LNCAP (cell line): Measurements from ENCODE around the gene PSMA2.

Experiments
- TF ChIP-seq, protein P1 (sequence below): fragments of 450-650 bp; IDR thresholded peaks from 2 replicates; pipeline ENCODE4 v1.5.1; 2017; ENCODE audit warnings: mild to moderate bottlenecking

PSMA2 gene

GRCh38 chr7:42953994-42954393, 22.0 kb upstream of the PSMA2 start:
- TF ChIP-seq, protein P1, sequence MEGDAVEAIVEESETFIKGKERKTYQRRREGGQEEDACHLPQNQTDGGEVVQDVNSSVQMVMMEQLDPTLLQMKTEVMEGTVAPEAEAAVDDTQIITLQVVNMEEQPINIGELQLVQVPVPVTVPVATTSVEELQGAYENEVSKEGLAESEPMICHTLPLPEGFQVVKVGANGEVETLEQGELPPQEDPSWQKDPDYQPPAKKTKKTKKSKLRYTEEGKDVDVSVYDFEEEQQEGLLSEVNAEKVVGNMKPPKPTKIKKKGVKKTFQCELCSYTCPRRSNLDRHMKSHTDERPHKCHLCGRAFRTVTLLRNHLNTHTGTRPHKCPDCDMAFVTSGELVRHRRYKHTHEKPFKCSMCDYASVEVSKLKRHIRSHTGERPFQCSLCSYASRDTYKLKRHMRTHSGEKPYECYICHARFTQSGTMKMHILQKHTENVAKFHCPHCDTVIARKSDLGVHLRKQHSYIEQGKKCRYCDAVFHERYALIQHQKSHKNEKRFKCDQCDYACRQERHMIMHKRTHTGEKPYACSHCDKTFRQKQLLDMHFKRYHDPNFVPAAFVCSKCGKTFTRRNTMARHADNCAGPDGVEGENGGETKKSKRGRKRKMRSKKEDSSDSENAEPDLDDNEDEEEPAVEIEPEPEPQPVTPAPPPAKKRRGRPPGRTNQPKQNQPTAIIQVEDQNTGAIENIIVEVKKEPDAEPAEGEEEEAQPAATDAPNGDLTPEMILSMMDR, result no peak

DNA sequence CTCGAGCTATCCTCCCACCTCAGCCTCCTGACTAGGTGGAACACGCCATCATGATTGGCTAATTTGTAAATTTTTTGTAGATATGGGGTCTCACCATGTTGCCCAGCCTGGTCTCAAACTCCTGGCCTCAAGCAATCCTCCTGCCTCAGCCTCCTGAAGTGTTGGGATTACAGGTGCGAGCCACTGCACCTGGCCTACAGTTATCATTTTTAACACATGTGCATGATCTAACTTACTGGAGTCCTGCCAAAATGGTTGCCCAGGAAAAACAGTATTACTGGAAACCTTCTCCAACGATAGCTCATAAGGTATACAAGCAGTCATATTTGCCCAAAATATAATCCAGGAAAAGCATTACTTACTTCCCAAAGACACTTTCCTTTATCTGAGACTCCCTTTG, 20.4 kb upstream of the PSMA2 start:
- TF ChIP-seq, protein P1, result no peak

DNA sequence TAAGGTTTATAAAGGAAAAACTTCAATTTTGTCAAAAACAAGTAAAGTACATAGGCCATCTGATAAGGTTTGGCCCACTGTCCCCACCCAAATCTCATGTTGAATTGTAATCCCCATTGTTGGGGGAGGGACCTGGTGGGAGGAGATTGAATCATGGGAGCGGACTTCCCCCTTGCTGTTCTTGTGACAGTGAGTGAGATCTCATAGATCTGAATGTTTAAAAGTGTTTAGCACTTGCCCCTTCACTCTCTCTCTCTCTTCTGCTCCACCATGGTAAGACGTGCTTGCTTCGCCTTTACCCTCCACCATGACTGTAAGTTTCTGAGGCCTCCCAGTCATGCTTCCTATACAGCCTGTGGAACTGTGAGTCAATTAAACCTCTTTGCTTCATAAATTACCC, 18.4 kb upstream of the PSMA2 start:
- TF ChIP-seq, protein P1, result no peak

DNA sequence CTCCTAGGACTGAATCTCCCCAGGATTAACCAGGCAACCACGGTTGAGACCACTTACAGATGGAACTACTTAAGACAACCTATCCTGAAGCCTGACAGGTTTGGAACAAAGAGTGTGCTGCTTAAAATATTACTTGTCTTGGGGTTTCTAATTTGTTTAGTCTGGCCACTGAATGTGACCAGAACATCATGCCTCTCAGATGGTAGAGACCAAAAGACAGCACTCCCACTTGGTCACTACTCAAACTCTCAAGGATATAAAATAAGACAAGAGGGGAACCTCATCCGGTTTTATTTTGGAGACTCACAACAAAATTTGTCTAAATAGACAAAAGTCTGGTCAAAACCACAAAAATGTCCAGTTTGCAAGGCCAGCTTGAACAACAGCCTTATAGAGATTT, 15.5 kb upstream of the PSMA2 start:
- TF ChIP-seq, protein P1, result no peak

DNA sequence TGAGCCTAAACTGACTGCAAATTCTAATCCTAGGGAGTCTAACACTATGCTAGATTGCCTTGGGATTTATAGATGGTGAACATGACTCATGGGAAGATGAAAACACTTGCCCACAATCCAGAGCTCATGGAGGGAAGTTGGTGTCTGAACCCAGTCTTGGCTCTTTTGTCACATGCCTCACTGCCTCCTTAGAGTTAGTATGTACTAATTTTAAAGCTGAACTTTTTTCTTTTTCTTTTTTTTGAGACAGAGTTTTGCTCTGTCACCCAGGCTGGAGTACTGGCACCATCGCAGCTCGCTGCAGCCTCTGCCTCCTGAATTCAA, 14.6 kb upstream of the PSMA2 start:
- TF ChIP-seq, protein P1, result no peak

- TF ChIP-seq, protein P1, result no peak
Observed at GRCh38 chr7:42945821-42946626, 14.1 kb upstream of the PSMA2 start.

DNA sequence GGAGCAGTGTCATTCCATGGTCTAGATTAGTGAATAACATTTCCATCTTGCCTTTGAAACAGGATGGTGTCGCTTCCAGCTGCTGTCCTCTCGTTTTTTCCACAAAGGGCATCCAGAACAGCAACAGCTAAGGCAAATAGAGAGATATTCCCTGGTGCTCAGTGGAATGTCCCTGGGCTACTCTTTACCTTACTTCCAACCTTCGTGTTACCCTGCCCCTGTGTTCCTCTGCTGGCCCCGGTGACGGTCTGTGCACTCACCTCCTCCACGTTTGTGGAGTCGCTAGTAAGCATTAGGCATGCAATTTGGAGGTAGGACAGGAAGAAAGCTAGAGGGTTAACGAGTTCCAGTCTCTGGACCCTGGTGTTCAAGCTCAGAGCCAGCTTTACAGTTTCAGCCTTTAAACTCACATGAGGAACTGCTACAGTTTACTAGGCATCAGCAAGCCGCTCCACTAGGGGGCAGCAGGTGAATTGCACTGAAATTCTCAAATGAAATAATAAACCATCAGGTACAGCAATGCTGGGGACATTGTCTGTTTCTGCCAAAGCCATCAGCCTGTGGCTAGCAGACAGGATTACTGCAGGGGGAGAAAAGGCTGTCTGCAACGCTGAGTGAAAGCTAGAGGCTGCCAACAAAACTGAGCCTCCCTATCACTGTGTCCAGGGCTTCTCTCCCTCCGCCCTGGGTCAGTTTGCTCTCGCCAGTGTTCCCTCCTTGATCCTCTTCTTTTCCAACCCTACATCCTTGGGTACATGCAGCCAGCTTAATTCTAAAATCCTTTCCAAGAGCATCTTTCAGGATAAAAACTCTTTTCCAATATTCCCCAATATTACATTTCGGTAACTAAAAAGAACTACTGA, 9.2 kb upstream of the PSMA2 start:
- TF ChIP-seq, protein P1, result peak; percentile 92
